Skeletal muscle satellite cell (primary cell): ENCODE data around the gene LHX2. TPM values are rescaled to one million over a fixed set of nuclear protein-coding genes. Genes with fewer than 3 reads are reported as not detected.
A peak's percentile ranks its signal among the peaks of the same experiment; 100 is the strongest.
"Not testable (repeated sequence)": the region's sequence is repeated elsewhere in the genome, so short reads cannot be mapped to it uniquely, and the experiment has no call there.

Experiments
- H3K27me3 ChIP-seq: 2 replicates; pipeline ENCODE4 v1.7.0; 2013; ENCODE audit warnings: low read length; ENCODE audit not compliant: control insufficient read depth, insufficient read depth
- H3K36me3 ChIP-seq: 2 replicates; pipeline ENCODE4 v1.7.0; 2013; ENCODE audit warnings: mild to moderate bottlenecking, control low read depth, low read length; ENCODE audit not compliant: insufficient read depth
- H3K4me1 ChIP-seq: 2 replicates; pipeline ENCODE4 v1.7.0; 2013; ENCODE audit warnings: low read length; ENCODE audit not compliant: control insufficient read depth, insufficient read depth
- H3K4me2 ChIP-seq: 2 replicates; pipeline ENCODE4 v1.7.0; 2013; ENCODE audit warnings: mild to moderate bottlenecking, low read length
- H3K4me3 ChIP-seq: 2 replicates; pipeline ENCODE4 v1.7.0; 2013; ENCODE audit warnings: low read length
- H3K9ac ChIP-seq: 2 replicates; pipeline ENCODE4 v1.7.0; 2013; ENCODE audit warnings: mild to moderate bottlenecking, low read depth, low read length, moderate library complexity
- H3K9me3 ChIP-seq: replicated peaks from 2 replicates; pipeline ENCODE4 v1.7.0; 2013; ENCODE audit warnings: mild to moderate bottlenecking, control low read depth, low read length
- total RNA-seq: library from RNA; depleted of rRNA; stranded (reverse); fragments of >200 nt; gene quantifications from 2 replicates; pipeline ENCODE4 v1.2.3, GENCODE V29; 2012; rRNA removed

The LHX2 gene, protein sequence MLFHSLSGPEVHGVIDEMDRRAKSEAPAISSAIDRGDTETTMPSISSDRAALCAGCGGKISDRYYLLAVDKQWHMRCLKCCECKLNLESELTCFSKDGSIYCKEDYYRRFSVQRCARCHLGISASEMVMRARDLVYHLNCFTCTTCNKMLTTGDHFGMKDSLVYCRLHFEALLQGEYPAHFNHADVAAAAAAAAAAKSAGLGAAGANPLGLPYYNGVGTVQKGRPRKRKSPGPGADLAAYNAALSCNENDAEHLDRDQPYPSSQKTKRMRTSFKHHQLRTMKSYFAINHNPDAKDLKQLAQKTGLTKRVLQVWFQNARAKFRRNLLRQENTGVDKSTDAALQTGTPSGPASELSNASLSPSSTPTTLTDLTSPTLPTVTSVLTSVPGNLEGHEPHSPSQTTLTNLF
- not detected in 2 replicates for total RNA-seq

DNA sequence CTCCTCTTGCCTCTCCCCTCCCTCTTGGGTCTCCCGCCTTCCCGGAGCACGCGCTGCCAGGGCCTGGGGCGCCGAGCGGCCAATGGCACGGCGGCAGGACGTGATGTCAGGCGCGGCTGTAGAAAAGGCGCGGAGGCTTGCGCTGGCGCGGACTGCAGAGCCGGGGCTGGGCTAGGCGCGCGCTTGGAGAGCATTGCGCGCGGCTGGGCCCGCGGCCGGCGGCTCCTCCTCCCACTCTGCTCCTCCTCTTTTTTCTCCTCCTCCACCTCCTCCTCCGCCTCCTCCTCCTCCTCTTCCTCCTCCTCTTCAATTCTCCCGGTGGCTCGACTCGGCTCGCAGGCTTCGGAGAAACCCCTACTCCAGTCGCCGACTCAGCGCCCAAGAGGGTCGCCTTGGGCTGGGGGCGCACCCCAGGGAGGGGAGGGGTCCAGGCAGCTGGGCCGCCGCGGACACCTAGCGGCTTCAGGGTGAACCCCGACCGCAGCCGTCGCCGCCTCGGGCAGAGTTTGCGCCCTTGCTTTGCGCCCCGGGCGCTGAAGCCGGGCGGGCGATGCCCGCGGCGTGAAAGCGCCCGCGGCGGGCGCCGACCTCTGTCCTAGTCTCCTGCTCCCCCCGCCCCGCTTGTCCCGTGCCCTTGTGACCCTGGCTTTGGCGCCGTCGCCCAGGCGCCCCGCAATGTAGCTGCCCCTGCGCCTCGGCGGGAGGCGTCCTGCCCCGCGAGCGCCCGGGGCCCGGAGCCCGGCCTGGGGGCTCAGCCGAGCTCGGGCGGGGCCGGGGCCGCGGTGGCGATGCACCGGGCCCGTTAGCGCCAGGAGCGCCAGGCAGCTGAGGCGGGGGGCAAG lies at the start of gene LHX2:
Gene LHX2 (plus strand): TSS at position 309 of the 842 bp plus-strand sequence. CDS start 581 bp downstream, outside the sequence.
- H3K27me3 ChIP-seq: peaks cover 42% of the 10 kb centered on the region

GRCh38 chr9:123964761-123965160 lies 46.8 kb upstream of the LHX2 start:
- Histone ChIP-seq H3K9me3 (no peaks in the 10 kb centered on the region), H3K4me1 (no peaks in the 10 kb centered on the region), H3K9ac (no peak overlapping the region), H3K36me3 (no peaks in the 10 kb centered on the region), H3K4me2 (no peak overlapping the region), H3K4me3 (no peak overlapping the region), H3K27me3 (peaks cover 49% of the 10 kb centered on the region)

More for the DNA sequence above, at the start of gene LHX2:
- H3K4me2 ChIP-seq: peak within 1 kb of the TSS; percentile 92
- H3K9ac ChIP-seq: peak within 1 kb of the TSS; percentile 70
- no peaks in the 10 kb centered on the region for H3K36me3 ChIP-seq
- H3K4me3 ChIP-seq: peak within 1 kb of the TSS; percentile 80
- peaks cover 27% of the 10 kb centered on the region for H3K4me1 ChIP-seq
- no peaks in the 10 kb centered on the region for H3K9me3 ChIP-seq

- Histone ChIP-seq H3K9ac (no peak overlapping the region), H3K27me3 (peaks cover 38% of the 10 kb centered on the region), H3K36me3 (no peaks in the 10 kb centered on the region), H3K9me3 (no peaks in the 10 kb centered on the region), H3K4me3 (no peak overlapping the region), H3K4me2 (no peak overlapping the region), H3K4me1 (no peaks in the 10 kb centered on the region)
Observed at GRCh38 chr9:123965801-123966686, 45.5 kb upstream of the LHX2 start.

DNA sequence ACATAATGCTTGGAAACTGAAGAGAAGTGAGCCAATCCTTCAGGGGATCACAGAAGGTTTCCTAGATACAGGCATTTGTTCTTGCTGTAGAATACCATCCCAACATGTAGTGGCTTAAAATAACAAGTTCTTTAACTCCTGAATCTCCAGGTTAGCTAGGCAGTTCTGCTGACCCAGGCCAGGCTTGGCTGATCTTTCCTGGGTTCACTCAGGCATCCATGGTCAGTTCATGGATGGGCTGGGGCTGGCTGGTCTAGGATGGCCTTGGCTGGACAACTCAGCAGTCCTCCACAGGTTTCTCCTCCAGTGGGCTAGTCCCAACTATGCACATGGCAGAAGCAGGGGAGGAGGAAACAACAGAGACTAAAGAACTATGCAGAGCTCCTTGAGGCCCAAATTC lies 44.2 kb upstream of the LHX2 start:
- Histone ChIP-seq H3K36me3 (no peaks in the 10 kb centered on the region), H3K27me3 (peaks cover 29% of the 10 kb centered on the region), H3K4me2 (no peak overlapping the region), H3K4me1 (no peaks in the 10 kb centered on the region), H3K9ac (no peak overlapping the region), H3K9me3 (no peaks in the 10 kb centered on the region), H3K4me3 (no peak overlapping the region)

GRCh38 chr9:123972618-123973017 lies 39.0 kb upstream of the LHX2 start:
- no peaks in the 10 kb centered on the region for H3K9me3 ChIP-seq
- H3K9ac ChIP-seq: no peak overlapping the region
- H3K4me1 ChIP-seq: no peaks in the 10 kb centered on the region
- no peak overlapping the region for H3K4me3 ChIP-seq
- no peak overlapping the region for H3K4me2 ChIP-seq
- no peaks in the 10 kb centered on the region for H3K36me3 ChIP-seq
- H3K27me3 ChIP-seq: peaks cover 13% of the 10 kb centered on the region

GRCh38 chr9:123973590-123974223 lies 37.9 kb upstream of the LHX2 start:
- Histone ChIP-seq H3K4me1 (no peaks in the 10 kb centered on the region), H3K4me3 (no peak overlapping the region), H3K9ac (no peak overlapping the region), H3K36me3 (no peaks in the 10 kb centered on the region), H3K9me3 (no peaks in the 10 kb centered on the region), H3K4me2 (no peak overlapping the region), H3K27me3 (peaks cover 13% of the 10 kb centered on the region)

GRCh38 chr9:123974471-123974870 lies 37.1 kb upstream of the LHX2 start:
- H3K36me3 ChIP-seq: no peaks in the 10 kb centered on the region
- H3K4me1 ChIP-seq: no peaks in the 10 kb centered on the region
- H3K4me2 ChIP-seq: no peak overlapping the region

GRCh38 chr9:123975871-123976270 lies 35.7 kb upstream of the LHX2 start:
- Histone ChIP-seq H3K4me1 (no peaks in the 10 kb centered on the region), H3K27me3 (peaks cover 29% of the 10 kb centered on the region), H3K4me2 (no peak overlapping the region), H3K36me3 (no peaks in the 10 kb centered on the region), H3K9me3 (no peaks in the 10 kb centered on the region), H3K9ac (no peak overlapping the region), H3K4me3 (no peak overlapping the region)

More at GRCh38 chr9:123974471-123974870, 37.1 kb upstream of the LHX2 start:
- no peak overlapping the region for H3K9ac ChIP-seq
- no peaks in the 10 kb centered on the region for H3K9me3 ChIP-seq
- H3K4me3 ChIP-seq: no peak overlapping the region
- peaks cover 19% of the 10 kb centered on the region for H3K27me3 ChIP-seq

DNA sequence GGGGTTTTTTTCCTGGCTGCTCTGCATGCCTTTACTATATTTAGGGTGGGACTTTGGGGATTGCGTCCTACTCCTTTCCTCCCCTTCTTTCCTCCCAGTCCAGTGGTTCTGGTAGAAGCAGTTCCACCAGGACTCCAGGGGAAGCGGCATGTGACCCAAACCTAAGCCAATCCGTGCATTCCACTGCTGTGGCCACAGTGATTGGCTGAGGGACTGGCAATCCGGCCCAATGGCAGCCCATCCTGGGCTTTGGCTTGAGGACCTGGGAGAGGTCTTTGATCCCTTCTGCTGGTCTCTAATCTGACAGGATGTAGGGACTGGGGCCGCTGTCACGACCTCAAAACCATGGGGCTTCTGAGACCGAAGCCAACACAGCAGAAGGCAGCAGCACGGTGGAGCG lies 35.0 kb upstream of the LHX2 start:
- not testable (repeated sequence) for H3K4me3 ChIP-seq, H3K4me2 ChIP-seq

GRCh38 chr9:123978981-123979380 lies 32.6 kb upstream of the LHX2 start:
- Histone ChIP-seq H3K36me3 (no peaks in the 10 kb centered on the region), H3K4me1 (no peaks in the 10 kb centered on the region), H3K4me2 (no peak overlapping the region), H3K27me3 (peaks cover 58% of the 10 kb centered on the region), H3K4me3 (no peak overlapping the region), H3K9ac (no peak overlapping the region), H3K9me3 (no peaks in the 10 kb centered on the region)

More for the DNA sequence above, 35.0 kb upstream of the LHX2 start:
- not testable (repeated sequence) for H3K36me3 ChIP-seq, H3K4me1 ChIP-seq, H3K9ac ChIP-seq, H3K9me3 ChIP-seq
- peaks cover 36% of the 10 kb centered on the region for H3K27me3 ChIP-seq
